Ascending aorta (tissue), 2 donors: Measurements from ENCODE around the gene NUP93. TPM values are rescaled to one million over a fixed set of nuclear protein-coding genes. Genes with fewer than 3 reads are reported as not detected.

ENCODE experiments used
- DNase-seq, 2 donors: peaks; one replicate each; pipeline ENCODE4 v3.0.0-alpha.2; 2019; ENCODE audit warnings: low spot score in 2 of 2
- H3K27ac ChIP-seq, 2 donors: fragments of 200-600 bp; sonication (generic); one replicate each; pipeline ENCODE4 v1.5.1; 2016 to 2017; ENCODE audit warnings: mild to moderate bottlenecking in 1 of 2
- H3K27me3 ChIP-seq: fragments of 200-600 bp; sonication (generic); one replicate; pipeline ENCODE4 v1.5.1; 2017
- H3K36me3 ChIP-seq, 2 donors: fragments of 200-600 bp; sonication (generic); one replicate each; pipeline ENCODE4 v1.5.1; 2016
- H3K4me1 ChIP-seq, 2 donors: fragments of 200-600 bp; sonication (generic); one replicate each; pipeline ENCODE4 v1.5.1; 2016 to 2017; ENCODE audit warnings: mild to moderate bottlenecking in 1 of 2
- H3K4me3 ChIP-seq, 2 donors: fragments of 200-600 bp; sonication (generic); one replicate each; pipeline ENCODE4 v1.5.1; 2016 to 2017; ENCODE audit warnings: mild to moderate bottlenecking in 1 of 2
- H3K9me3 ChIP-seq, 2 donors: fragments of 200-600 bp; sonication (generic); one replicate each; pipeline ENCODE4 v1.5.1; 2016
- CTCF ChIP-seq, 3 experiments: fragments of 200-600 bp in 2 of 3; fragments of 450-650 bp in 1 of 3; sonication (generic) in 2 of 3; IDR thresholded peaks; one replicate each; pipeline ENCODE4 v1.5.1; 2016 to 2019; ENCODE audit warnings: antibody characterized with exemption in 3 of 3, mild to moderate bottlenecking in 1 of 3, moderate library complexity in 1 of 3
- intact Hi-C: fragments of 100-400 bp; cut with DNase I; formaldehyde crosslinking; loops from one replicate; pipeline ENCODE4 v1.15.1; 2023
- total RNA-seq: library from RNA; depleted of rRNA; stranded (reverse); fragments of >200 nt; gene quantifications from one replicate; pipeline ENCODE4 v1.1.0, GENCODE V29; 2016

The NUP93 gene
- total RNA-seq, 1 donor from 2014 or later, result 419 TPM

GRCh38 chr16:56830669-56831068, 100.7 kb downstream of the NUP93 start:
- no peak for TF ChIP-seq CTCF (IDR thresholded peaks at IDR 0.05)
- Histone ChIP-seq H3K36me3 (peaks cover 35 to 48% of the 10 kb centered on the region in 2 donors), H3K4me3 (no peak overlapping the region), H3K9me3 (no peaks in the 10 kb centered on the region), H3K27me3 (no peaks in the 10 kb centered on the region), H3K27ac (no peak overlapping the region), H3K4me1 (no peaks in the 10 kb centered on the region)
- no peak for DNase-seq
- intact Hi-C loops, result no loop called here

- H3K27me3 ChIP-seq, result no peaks in the 10 kb centered on the region
- TF ChIP-seq CTCF (IDR thresholded peaks at IDR 0.05), result no peak
Observed at GRCh38 chr16:56832768-56833167, 102.8 kb downstream of the NUP93 start.

GRCh38 chr16:56833243-56833970, 103.5 kb downstream of the NUP93 start:
- Histone ChIP-seq H3K4me1 (no peaks in the 10 kb centered on the region), H3K36me3 (peaks cover 41 to 63% of the 10 kb centered on the region in 2 donors), H3K4me3 (no peak overlapping the region), H3K27me3 (no peaks in the 10 kb centered on the region), H3K9me3 (no peaks in the 10 kb centered on the region), H3K27ac (no peak overlapping the region)
- no peak for DNase-seq
- TF ChIP-seq CTCF (IDR thresholded peaks at IDR 0.05), result no peak
- intact Hi-C loops, result no loop called here

More at GRCh38 chr16:56832768-56833167, 102.8 kb downstream of the NUP93 start:
- no peak overlapping the region for H3K4me3 ChIP-seq
- H3K27ac ChIP-seq, result no peak overlapping the region
- no peak for DNase-seq
- intact Hi-C loops, result no loop called here
- no peaks in the 10 kb centered on the region for H3K9me3 ChIP-seq
- peaks cover 39 to 56% of the 10 kb centered on the region in 2 donors for H3K36me3 ChIP-seq
- no peaks in the 10 kb centered on the region for H3K4me1 ChIP-seq

GRCh38 chr16:56835320-56835719, 105.4 kb downstream of the NUP93 start:
- intact Hi-C loops, result no loop called here
- TF ChIP-seq CTCF (IDR thresholded peaks at IDR 0.05), result no peak
- H3K9me3 ChIP-seq, result no peaks in the 10 kb centered on the region
- no peaks in the 10 kb centered on the region for H3K27me3 ChIP-seq
- H3K4me3 ChIP-seq, result no peak overlapping the region
- H3K27ac ChIP-seq, result no peak overlapping the region
- no peaks in the 10 kb centered on the region for H3K4me1 ChIP-seq
- DNase-seq, result no peak
- peaks cover 46 to 65% of the 10 kb centered on the region in 2 donors for H3K36me3 ChIP-seq

GRCh38 chr16:56836410-56837230, 106.7 kb downstream of the NUP93 start:
- Histone ChIP-seq H3K9me3 (no peaks in the 10 kb centered on the region), H3K4me3 (no peak overlapping the region), H3K27ac (no peak overlapping the region), H3K4me1 (no peaks in the 10 kb centered on the region), H3K27me3 (no peaks in the 10 kb centered on the region), H3K36me3 (peaks cover 44 to 64% of the 10 kb centered on the region in 2 donors)
- TF ChIP-seq CTCF (IDR thresholded peaks at IDR 0.05), result no peak
- intact Hi-C loops, result no loop called here
- no peak for DNase-seq
